Measurements from ENCODE around the gene LONRF2. TPM values are rescaled to one million over a fixed set of nuclear protein-coding genes. Genes with fewer than 3 reads are reported as not detected.

The LONRF2 gene
- total and polyA plus RNA-seq, 2 experiments from 2014 or later = 0.69 to 1.9 TPM

DNA sequence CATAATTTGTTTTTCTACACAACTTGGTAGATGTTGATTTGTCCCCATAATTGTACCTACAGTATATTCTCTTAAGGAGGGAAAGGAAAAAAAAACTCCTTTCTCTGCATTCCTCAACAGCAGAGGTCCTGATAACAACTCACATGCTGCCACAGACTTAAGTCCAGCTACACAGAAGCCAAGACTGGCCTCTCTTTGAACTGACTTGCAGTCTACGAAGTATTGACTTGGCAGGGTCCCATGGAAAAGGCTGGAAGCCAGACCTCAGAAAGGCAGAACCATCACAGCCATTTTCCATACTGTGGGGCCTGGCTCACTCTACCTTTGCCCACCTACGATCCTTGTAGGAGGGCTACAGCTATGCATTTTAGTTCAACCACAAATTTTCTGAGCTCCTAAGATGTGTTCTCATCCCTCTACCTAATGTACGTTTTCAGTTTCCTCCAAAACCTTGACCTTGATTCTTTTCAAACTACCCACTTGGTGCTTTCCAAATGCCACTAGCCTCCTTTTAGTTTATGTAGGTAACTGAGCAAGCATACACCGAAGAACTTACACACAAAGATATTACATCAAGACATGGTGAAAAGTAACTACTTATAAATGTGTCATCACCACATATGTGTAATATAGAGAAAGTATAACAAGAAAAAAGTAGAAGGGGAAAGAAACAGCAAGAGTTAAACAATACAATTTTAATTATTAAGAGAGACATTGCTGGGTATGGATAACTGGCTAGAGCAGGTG lies 12.2 kb downstream of the LONRF2 start:
- Histone ChIP-seq H3K36me3 (replicated peaks; ENCODE audit: insufficient read depth, low read depth) (no peaks in the 10 kb centered on the region), H3K4me3 (no peak overlapping the region), H3K79me2 (no peaks in the 10 kb centered on the region), H3K4me1 (ENCODE audit: insufficient read depth) (no peaks in the 10 kb centered on the region), H3K27me3 (no peaks in the 10 kb centered on the region), H3K9me3 (ENCODE audit: low read depth) (no peaks in the 10 kb centered on the region), H3K27ac (no peak overlapping the region), H4K20me1 (ENCODE audit: insufficient read depth, poor library complexity, severe bottlenecking) (no peaks in the 10 kb centered on the region), H3K4me2 (no peak overlapping the region), H3K9me2 (replicated peaks; ENCODE audit: insufficient read depth) (no peaks in the 10 kb centered on the region), H2AFZ (no peak overlapping the region)
- DNase-seq (ENCODE audit: low spot score) = no peak
- whole genome bisulfite sequencing (ENCODE audit: low lambda C conversion rate, missing lambda C conversion rate) = 75% methylated on average over 4 of the region's 4 CpGs
- no peak for TF ChIP-seq EZH2phosphoT487 (IDR thresholded peaks at IDR 0.05; ENCODE audit: low read depth, severe bottlenecking, unreplicated experiment)
- TF ChIP-seq CTCF (IDR thresholded peaks at IDR 0.05; ENCODE audit: poor library complexity) = no peak
- no peak for TF ChIP-seq EZH2 (IDR thresholded peaks at IDR 0.05; ENCODE audit: borderline replicate concordance)

DNA sequence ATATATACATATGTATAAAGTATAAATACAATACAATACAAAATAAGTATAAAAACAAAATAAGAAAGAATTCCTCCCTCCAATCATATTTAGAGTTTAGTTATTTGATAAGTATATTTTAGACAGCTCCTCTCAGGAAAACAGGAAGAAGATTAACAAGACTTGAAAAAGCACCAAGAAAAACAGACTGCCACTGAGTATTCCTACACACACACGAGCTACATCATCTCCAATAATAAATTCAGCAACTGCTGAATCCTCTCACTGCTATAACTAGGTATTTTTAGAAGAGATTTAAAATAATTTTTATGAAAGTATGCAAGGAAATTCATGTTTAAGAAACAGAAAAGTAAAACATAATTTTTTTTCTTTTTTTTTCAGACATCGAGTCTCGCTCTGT lies 13.0 kb downstream of the LONRF2 start:
- H3K4me2 ChIP-seq = no peak overlapping the region
- no peaks in the 10 kb centered on the region for H4K20me1 ChIP-seq (ENCODE audit: insufficient read depth, poor library complexity, severe bottlenecking)
- no peak overlapping the region for H3K4me3 ChIP-seq
- H2AFZ ChIP-seq = no peak overlapping the region
- H3K4me1 ChIP-seq (ENCODE audit: insufficient read depth) = no peaks in the 10 kb centered on the region
- H3K36me3 ChIP-seq (replicated peaks; ENCODE audit: insufficient read depth, low read depth) = no peaks in the 10 kb centered on the region
- TF ChIP-seq EZH2phosphoT487 (IDR thresholded peaks at IDR 0.05; ENCODE audit: low read depth, severe bottlenecking, unreplicated experiment) (no peak), CTCF (IDR thresholded peaks at IDR 0.05; ENCODE audit: poor library complexity) (no peak), EZH2 (IDR thresholded peaks at IDR 0.05; ENCODE audit: borderline replicate concordance) (no peak)
- H3K9me3 ChIP-seq (ENCODE audit: low read depth) = no peaks in the 10 kb centered on the region
- no peaks in the 10 kb centered on the region for H3K9me2 ChIP-seq (replicated peaks; ENCODE audit: insufficient read depth)
- no peaks in the 10 kb centered on the region for H3K79me2 ChIP-seq
- no peak for DNase-seq (ENCODE audit: low spot score)
- no peaks in the 10 kb centered on the region for H3K27me3 ChIP-seq
- no peak overlapping the region for H3K27ac ChIP-seq
- 96% methylated on average over 3 of the region's 3 CpGs for WGBS (ENCODE audit: low lambda C conversion rate, missing lambda C conversion rate)

DNA sequence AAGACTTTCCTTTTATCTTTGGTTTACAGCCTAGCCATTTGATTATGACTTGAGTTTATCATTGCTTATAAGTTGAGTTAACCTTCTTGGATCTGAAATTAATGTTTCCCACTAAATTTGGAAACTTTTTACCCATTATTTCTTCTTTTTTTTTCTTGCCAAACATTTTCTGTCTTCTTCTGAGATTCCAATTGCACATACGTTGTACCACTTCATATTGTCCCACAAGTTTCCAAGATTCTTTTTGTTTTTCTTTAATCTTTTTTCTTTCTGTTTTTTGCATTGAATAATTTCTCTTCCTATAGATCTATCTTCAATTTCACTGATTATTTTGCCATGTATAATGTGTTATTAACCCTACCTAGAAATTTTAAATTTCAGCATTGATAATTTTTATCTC lies 18.6 kb downstream of the LONRF2 start:
- Histone ChIP-seq H3K27me3 (no peaks in the 10 kb centered on the region), H3K27ac (no peak overlapping the region), H3K36me3 (replicated peaks; ENCODE audit: insufficient read depth, low read depth) (no peaks in the 10 kb centered on the region), H4K20me1 (ENCODE audit: insufficient read depth, poor library complexity, severe bottlenecking) (no peaks in the 10 kb centered on the region), H3K4me3 (no peak overlapping the region), H2AFZ (no peak overlapping the region), H3K4me1 (ENCODE audit: insufficient read depth) (no peaks in the 10 kb centered on the region), H3K9me2 (replicated peaks; ENCODE audit: insufficient read depth) (no peaks in the 10 kb centered on the region), H3K4me2 (no peak overlapping the region), H3K79me2 (no peaks in the 10 kb centered on the region), H3K9me3 (ENCODE audit: low read depth) (no peaks in the 10 kb centered on the region)
- WGBS (ENCODE audit: low lambda C conversion rate, missing lambda C conversion rate) = 100% methylated on average over 1 of the region's 1 CpG
- no peak for DNase-seq (ENCODE audit: low spot score)
- TF ChIP-seq EZH2phosphoT487 (IDR thresholded peaks at IDR 0.05; ENCODE audit: low read depth, severe bottlenecking, unreplicated experiment) = no peak
- no peak for TF ChIP-seq CTCF (IDR thresholded peaks at IDR 0.05; ENCODE audit: poor library complexity)
- TF ChIP-seq EZH2 (IDR thresholded peaks at IDR 0.05; ENCODE audit: borderline replicate concordance) = no peak

Data from hepatocyte (in vitro differentiated cells).